Neural cell (in vitro differentiated cells): ENCODE results near the gene ARHGAP6. TPM values are rescaled to one million over a fixed set of nuclear protein-coding genes. Genes with fewer than 3 reads are reported as not detected.

Source experiments
- H2AFZ ChIP-seq: fragments of 200-600, 300-800 bp; sonication (generic), shearing (Covaris generic); 2 replicates; pipeline ENCODE4 v1.6.0; 2014; ENCODE audit warnings: low read depth, mild to moderate bottlenecking, antibody characterized with exemption, low read length, moderate library complexity
- H3F3A ChIP-seq: fragments of 200-600 bp; shearing (Covaris generic); 2 replicates; pipeline ENCODE4 v1.6.1; 2016; ENCODE audit warnings: mild to moderate bottlenecking, moderate library complexity, mixed read lengths, antibody characterized with exemption, low read length; ENCODE audit not compliant: insufficient read depth, poor library complexity, severe bottlenecking
- H3K27ac ChIP-seq: fragments of 200-600, 300-800 bp; sonication (generic), shearing (Covaris generic); 2 replicates; pipeline ENCODE4 v1.5.1; 2014; ENCODE audit warnings: mild to moderate bottlenecking, low read length, moderate library complexity
- H3K27me3 ChIP-seq: fragments of 300-800, 200-600 bp; sonication (generic), shearing (Covaris generic); 2 replicates; pipeline ENCODE4 v1.6.0; 2014; ENCODE audit warnings: mild to moderate bottlenecking, low read depth, low read length, moderate library complexity; ENCODE audit not compliant: insufficient read depth
- H3K36me3 ChIP-seq: fragments of 300-800, 200-600 bp; sonication (generic), shearing (Covaris generic); 2 replicates; pipeline ENCODE4 v1.5.1; 2014; ENCODE audit warnings: mild to moderate bottlenecking, antibody characterized with exemption, low read length, moderate library complexity; ENCODE audit not compliant: insufficient read depth
- H3K4me2 ChIP-seq: fragments of 300-800, 200-600 bp; sonication (generic), shearing (Covaris generic); 2 replicates; pipeline ENCODE4 v1.6.0; 2014; ENCODE audit warnings: mild to moderate bottlenecking, low read length
- H3K4me3 ChIP-seq: fragments of 300-800, 200-600 bp; sonication (generic), shearing (Covaris generic); 2 replicates; pipeline ENCODE4 v1.5.1; 2014; ENCODE audit warnings: mild to moderate bottlenecking, low read length, moderate library complexity
- H3K79me2 ChIP-seq: fragments of 200-600 bp; shearing (Covaris generic); replicated peaks from 2 replicates; pipeline ENCODE4 v1.6.0; 2014; ENCODE audit warnings: mild to moderate bottlenecking, low read length, moderate library complexity; ENCODE audit not compliant: insufficient read depth
- H3K9ac ChIP-seq: fragments of 300-800, 200-600 bp; sonication (generic), shearing (Covaris generic); 2 replicates; pipeline ENCODE4 v1.6.1; 2016; ENCODE audit warnings: mild to moderate bottlenecking, low read length, mixed read lengths
- H3K9me2 ChIP-seq: fragments of 200-600 bp; shearing (Covaris generic); 2 replicates; pipeline ENCODE4 v1.6.1; 2016; ENCODE audit warnings: mild to moderate bottlenecking, low read length, mixed read lengths; ENCODE audit not compliant: insufficient read depth
- H3K9me3 ChIP-seq: fragments of 200-600, 300-800 bp; sonication (generic), shearing (Covaris generic); 2 replicates; pipeline ENCODE4 v1.6.1; 2016; ENCODE audit warnings: mild to moderate bottlenecking, mixed run types, low read length, moderate library complexity, mixed read lengths
- H4K20me1 ChIP-seq: fragments of 200-600 bp; shearing (Covaris generic); 2 replicates; pipeline ENCODE4 v1.6.1; 2016; ENCODE audit warnings: mild to moderate bottlenecking, mixed run types; ENCODE audit not compliant: insufficient read depth
- CTCF ChIP-seq: fragments of 450-650 bp; IDR thresholded peaks from 2 replicates; pipeline ENCODE4 v1.5.1; 2014; ENCODE audit warnings: antibody characterized with exemption, mild to moderate bottlenecking, moderate library complexity; ENCODE audit not compliant: poor library complexity, severe bottlenecking
- EP300 ChIP-seq: fragments of 450-650 bp; conservative IDR thresholded peaks from 2 replicates; pipeline ENCODE4 v1.6.1; 2014; ENCODE audit warnings: antibody characterized with exemption, mild to moderate bottlenecking, moderate library complexity; ENCODE audit not compliant: poor library complexity, severe bottlenecking
- EZH2 ChIP-seq: fragments of 200-600, 300-800 bp; shearing (Covaris generic), sonication (generic); IDR thresholded peaks from 2 replicates; pipeline ENCODE4 v1.6.1; 2014; ENCODE audit warnings: antibody characterized with exemption, low read length, borderline replicate concordance, mild to moderate bottlenecking; ENCODE audit not compliant: insufficient read depth, poor library complexity, severe bottlenecking
- MXI1 ChIP-seq: fragments of 450-650 bp; conservative IDR thresholded peaks from 2 replicates; pipeline ENCODE4 v1.6.1; 2014; ENCODE audit warnings: antibody characterized with exemption, mild to moderate bottlenecking; ENCODE audit not compliant: poor library complexity, severe bottlenecking
- POLR2AphosphoS5 ChIP-seq: IDR thresholded peaks from 2 replicates; pipeline ENCODE4 v1.6.1; 2012
- RAD21 ChIP-seq: fragments of 450-650 bp; conservative IDR thresholded peaks from 2 replicates; pipeline ENCODE4 v1.6.1; 2014; ENCODE audit warnings: antibody characterized with exemption, mild to moderate bottlenecking, moderate library complexity
- REST ChIP-seq: IDR thresholded peaks from 2 replicates; pipeline ENCODE4 v1.6.1; 2012; ENCODE audit warnings: borderline replicate concordance
- SMC3 ChIP-seq: fragments of 450-650 bp; conservative IDR thresholded peaks from 2 replicates; pipeline ENCODE4 v1.6.1; 2014; ENCODE audit warnings: antibody characterized with exemption, mild to moderate bottlenecking, moderate library complexity; ENCODE audit not compliant: poor library complexity
- TAF1 ChIP-seq: IDR thresholded peaks from 2 replicates; pipeline ENCODE4 v1.6.1; 2012; ENCODE audit warnings: low read depth
- polyA plus RNA-seq: library from polyadenylated mRNA; depleted of rRNA; stranded (reverse); fragments of >200 nt; gene quantifications from 2 replicates; pipeline ENCODE4 v1.2.3, GENCODE V29; 2014

The ARHGAP6 gene
- polyA plus RNA-seq, 1 donor from 2014 or later: 0.40 TPM

- Histone ChIP-seq H3K9ac (no peak overlapping the region), H3K9me3 (no peaks in the 10 kb centered on the region), H2AFZ (no peak overlapping the region), H3K79me2 (no peaks in the 10 kb centered on the region), H4K20me1 (no peaks in the 10 kb centered on the region), H3K27me3 (no peaks in the 10 kb centered on the region), H3K4me3 (no peak overlapping the region), H3K36me3 (no peaks in the 10 kb centered on the region), H3K9me2 (no peaks in the 10 kb centered on the region), H3K4me2 (no peak overlapping the region), H3K27ac (no peak overlapping the region), H3F3A (no peaks in the 10 kb centered on the region)
- TF ChIP-seq MXI1 (no peak), REST (no peak), TAF1 (no peak), SMC3 (no peak), CTCF (no peak), POLR2AphosphoS5 (no peak), RAD21 (no peak), EP300 (no peak), EZH2 (no peak)
Measured at GRCh38 chrX:11266573-11267003, 399.1 kb downstream of the ARHGAP6 start.

- no peaks in the 10 kb centered on the region for H3K36me3 ChIP-seq
- no peaks in the 10 kb centered on the region for H3K27me3 ChIP-seq
- no peak overlapping the region for H2AFZ ChIP-seq
- H3K4me2 ChIP-seq: no peak overlapping the region
- no peaks in the 10 kb centered on the region for H3K9me2 ChIP-seq
- no peak overlapping the region for H3K4me3 ChIP-seq
- H4K20me1 ChIP-seq: no peaks in the 10 kb centered on the region
- H3K9me3 ChIP-seq: no peaks in the 10 kb centered on the region
- H3K27ac ChIP-seq: no peak overlapping the region
- H3F3A ChIP-seq: no peaks in the 10 kb centered on the region
- H3K79me2 ChIP-seq: no peaks in the 10 kb centered on the region
- TF ChIP-seq EZH2 (no peak), REST (no peak), RAD21 (no peak), SMC3 (no peak), CTCF (no peak), EP300 (no peak), POLR2AphosphoS5 (no peak), MXI1 (no peak), TAF1 (no peak)
- no peak overlapping the region for H3K9ac ChIP-seq
Measured at GRCh38 chrX:11265352-11265751, 400.4 kb downstream of the ARHGAP6 start.
